Caco-2 (cell line): ENCODE measurements around the gene CACNG3. TPM values are rescaled to one million over a fixed set of nuclear protein-coding genes. Genes with fewer than 3 reads are reported as not detected.
"Not testable (repeated sequence)": the region's sequence is repeated elsewhere in the genome, so short reads cannot be mapped to it uniquely, and the experiment has no call there.

Experiments
- BruUV-seq: library from RNA; stranded (reverse); fragments of 400-500 nt; replicated peaks from 2 replicates; lab custom pipeline; 2021; lab: Mats Ljungman, UMichigan
- CTCF ChIA-PET: fragments of 300-600 bp; sonication (Branson Sonifier 250); formaldehyde crosslinking; loops from one replicate; lab custom pipeline; 2022; ENCODE audit warnings: antibody characterized with exemption; lab: Charles Lee
- POLR2A ChIA-PET: fragments of 300-600 bp; sonication (Branson Sonifier 250); formaldehyde crosslinking; loops from one replicate; lab custom pipeline; 2022; ENCODE audit warnings: antibody characterized with exemption; lab: Charles Lee
- DNase-seq, 2 experiments: peaks; one replicate each; pipeline versions ENCODE4 v3.0.0 to v3.0.0-alpha.2; 2020 to 2022
- H3K27me3 ChIP-seq: replicated peaks from 2 replicates; pipeline ENCODE4 v1.6.0; 2011; ENCODE audit warnings: low read length; ENCODE audit not compliant: control insufficient read depth, insufficient read depth
- H3K36me3 ChIP-seq: 2 replicates; pipeline ENCODE4 v1.5.1; 2011; ENCODE audit warnings: low read length; ENCODE audit not compliant: control insufficient read depth, insufficient read depth
- H3K4me1 ChIP-seq: fragments of 250-450 bp; sonication (Bioruptor Pico); 2 replicates; pipeline ENCODE4 v1.5.1; 2020; ENCODE audit warnings: mild to moderate bottlenecking
- H3K4me3 ChIP-seq: 2 replicates; pipeline ENCODE4 v1.5.1; 2011; ENCODE audit warnings: low read depth, mild to moderate bottlenecking, control low read depth, low read length
- H3K9me3 ChIP-seq: fragments of 250-450 bp; sonication (Bioruptor Pico); 2 replicates; pipeline ENCODE4 v1.5.1; 2020; ENCODE audit warnings: mild to moderate bottlenecking, moderate library complexity
- H3K27ac Mint-ChIP-seq: one replicate; pipeline ENCODE4 v1.8.0; 2022; ENCODE audit warnings: mixed read lengths; ENCODE audit not compliant: unreplicated experiment
- H3K27me3 Mint-ChIP-seq: one replicate; pipeline ENCODE4 v1.8.0; 2022; ENCODE audit warnings: mixed read lengths; ENCODE audit not compliant: insufficient read depth, unreplicated experiment
- H3K36me3 Mint-ChIP-seq: one replicate; pipeline ENCODE4 v1.8.0; 2022; ENCODE audit warnings: mild to moderate bottlenecking, mixed read lengths; ENCODE audit not compliant: insufficient read depth, unreplicated experiment
- H3K4me1 Mint-ChIP-seq: one replicate; pipeline ENCODE4 v1.8.0; 2022; ENCODE audit warnings: low read depth, mixed read lengths; ENCODE audit not compliant: unreplicated experiment
- H3K4me3 Mint-ChIP-seq: one replicate; pipeline ENCODE4 v1.8.0; 2022; ENCODE audit warnings: mild to moderate bottlenecking, moderate library complexity, mixed read lengths; ENCODE audit not compliant: unreplicated experiment
- H3K9me3 Mint-ChIP-seq: one replicate; pipeline ENCODE4 v1.8.0; 2022; ENCODE audit warnings: mixed read lengths; ENCODE audit not compliant: unreplicated experiment
- CTCF ChIP-seq, 2 experiments: fragments of 200-600 bp in 1 of 2; IDR thresholded peaks; 1 replicate in 1 of 2; 2 replicates in 1 of 2; pipeline versions ENCODE4 v1.5.1 to v1.8.0; 2011 to 2022; ENCODE audit warnings: antibody characterized with exemption in 1 of 2, control low read depth in 1 of 2, inconsistent platforms in 1 of 2, low read depth in 1 of 2, low read length in 1 of 2, mild to moderate bottlenecking in 1 of 2, moderate library complexity in 1 of 2; ENCODE audit not compliant: insufficient read depth in 1 of 2, severe bottlenecking in 1 of 2, unreplicated experiment in 1 of 2
- intact Hi-C: fragments of 100-400 bp; cut with micrococcal nuclease; formaldehyde crosslinking; loops from one replicate; pipeline ENCODE4 v1.10.0; 2022; ENCODE audit not compliant: unreplicated experiment
- total RNA-seq: library from RNA; stranded (reverse); gene quantifications from 2 replicates; pipeline ENCODE4 v1.2.3, GENCODE V29; 2022

The CACNG3 gene
- total RNA-seq, 1 experiment from 2014 or later: not detected

- no peak overlapping the region for H3K4me3 ChIP-seq
- H3K9me3 ChIP-seq: no peaks in the 10 kb centered on the region
- no peaks in the 10 kb centered on the region for H3K36me3 ChIP-seq
- DNase-seq: no peak
- POLR2A ChIA-PET: no interaction called here
- no TSS peak for BruUV-seq
- no peaks in the 10 kb centered on the region for H3K4me1 ChIP-seq
- intact Hi-C loops: no loop called here
- H3K4me1 Mint-ChIP-seq: no peaks in the 10 kb centered on the region
- no peak overlapping the region for H3K27ac Mint-ChIP-seq
- no peak for TF ChIP-seq CTCF (IDR thresholded peaks at IDR 0.05; ENCODE audit: insufficient read depth in 1 of 2, low read depth in 1 of 2, low read length in 1 of 2, severe bottlenecking in 1 of 2, unreplicated experiment in 1 of 2)
- H3K27me3 Mint-ChIP-seq: peaks cover 10% of the 10 kb centered on the region
- H3K36me3 Mint-ChIP-seq: no peaks in the 10 kb centered on the region
- H3K9me3 Mint-ChIP-seq: no peaks in the 10 kb centered on the region
- no peaks in the 10 kb centered on the region for H3K27me3 ChIP-seq
- H3K4me3 Mint-ChIP-seq: no peak overlapping the region
- CTCF ChIA-PET: no interaction called here
Observed at GRCh38 chr16:24298548-24299167, 42.5 kb downstream of the CACNG3 start.

- H3K9me3 Mint-ChIP-seq, H3K36me3 Mint-ChIP-seq, H3K4me1 ChIP-seq, BruUV-seq, H3K27ac Mint-ChIP-seq, H3K4me3 Mint-ChIP-seq, H3K36me3 ChIP-seq, H3K4me1 Mint-ChIP-seq, POLR2A ChIA-PET, DNase-seq, H3K27me3 Mint-ChIP-seq, H3K4me3 ChIP-seq, H3K27me3 ChIP-seq, intact Hi-C loops, H3K9me3 ChIP-seq, CTCF ChIA-PET: not testable (repeated sequence)
Observed at GRCh38 chr16:24300750-24301149, 44.6 kb downstream of the CACNG3 start.

- no peak for TF ChIP-seq CTCF (IDR thresholded peaks at IDR 0.05; ENCODE audit: insufficient read depth in 1 of 2, low read depth in 1 of 2, low read length in 1 of 2, severe bottlenecking in 1 of 2, unreplicated experiment in 1 of 2)
Observed at GRCh38 chr16:24302636-24303035, 46.5 kb downstream of the CACNG3 start.

More at GRCh38 chr16:24302636-24303035, 46.5 kb downstream of the CACNG3 start:
- H3K27me3 ChIP-seq: no peaks in the 10 kb centered on the region
- Mint-ChIP-seq H3K27me3 (peaks cover 5% of the 10 kb centered on the region), H3K9me3 (no peaks in the 10 kb centered on the region), H3K4me3 (no peak overlapping the region), H3K36me3 (no peaks in the 10 kb centered on the region), H3K27ac (no peak overlapping the region), H3K4me1 (no peaks in the 10 kb centered on the region)
- no peak overlapping the region for H3K4me3 ChIP-seq
- no TSS peak for BruUV-seq
- no peaks in the 10 kb centered on the region for H3K4me1 ChIP-seq
- CTCF ChIA-PET: no interaction called here
- DNase-seq: no peak
- POLR2A ChIA-PET: no interaction called here
- no peaks in the 10 kb centered on the region for H3K9me3 ChIP-seq
- intact Hi-C loops: no loop called here
- H3K36me3 ChIP-seq: no peaks in the 10 kb centered on the region
